Measurements from ENCODE around the gene SUGP2.
A peak's percentile ranks its signal among the peaks of the same experiment; 100 is the strongest.

SUGP2 gene

GRCh38 chr19:19033426-19034203, at the start of gene SUGP2, which contains the start of gene ARMC6:
TSS of gene SUGP2 (minus strand) at chr19:19033517. CDS start at chr19:19031071, 2,446 bp downstream.
TSS of gene ARMC6 (plus strand) at chr19:19033603. CDS start at chr19:19034210, 607 bp downstream.
- peak; percentile 73 for DNase-seq (ENCODE audit: low read depth)

- DNase-seq (ENCODE audit: low read depth) = no peak
Observed at GRCh38 chr19:19081642-19082151, 48.4 kb upstream of the SUGP2 start.

GRCh38 chr19:19079571-19079970, 46.3 kb upstream of the SUGP2 start:
- DNase-seq (ENCODE audit: low read depth) = no peak

GRCh38 chr19:19078801-19079200, 45.5 kb upstream of the SUGP2 start:
- DNase-seq (ENCODE audit: low read depth) = peak; percentile 14

GRCh38 chr19:19077103-19077502, 43.8 kb upstream of the SUGP2 start:
- no peak for DNase-seq (ENCODE audit: low read depth)

GRCh38 chr19:19076476-19076875, 43.2 kb upstream of the SUGP2 start:
- no peak for DNase-seq (ENCODE audit: low read depth)

GRCh38 chr19:19075126-19075525, 41.8 kb upstream of the SUGP2 start:
- no peak for DNase-seq (ENCODE audit: low read depth)

- no peak for DNase-seq (ENCODE audit: low read depth)
Observed at GRCh38 chr19:19074196-19074882, 41.0 kb upstream of the SUGP2 start.

GRCh38 chr19:19071897-19072296, 38.6 kb upstream of the SUGP2 start:
- DNase-seq (ENCODE audit: low read depth) = no peak

- DNase-seq (ENCODE audit: low read depth) = no peak
Observed at GRCh38 chr19:19068659-19069654, 35.6 kb upstream of the SUGP2 start.

GRCh38 chr19:19067276-19068072, 34.2 kb upstream of the SUGP2 start:
- no peak for DNase-seq (ENCODE audit: low read depth)

- DNase-seq (ENCODE audit: low read depth) = no peak
Observed at GRCh38 chr19:19064811-19065745, 31.8 kb upstream of the SUGP2 start.

GRCh38 chr19:19064098-19064722, 30.9 kb upstream of the SUGP2 start:
- DNase-seq (ENCODE audit: low read depth) = no peak

GRCh38 chr19:19063183-19064097, 30.1 kb upstream of the SUGP2 start, which contains the start of gene SLC25A42:
TSS of gene SLC25A42 (plus strand) at chr19:19063994. CDS start at chr19:19096125, 32,131 bp downstream.
- peak; percentile 99 for DNase-seq (ENCODE audit: low read depth)

GRCh38 chr19:19062454-19063182, 29.3 kb upstream of the SUGP2 start:
- DNase-seq (ENCODE audit: low read depth) = peak; percentile 20

GRCh38 chr19:19061506-19061905, 28.2 kb upstream of the SUGP2 start:
- DNase-seq (ENCODE audit: low read depth) = no peak

GRCh38 chr19:19059837-19060611, 26.7 kb upstream of the SUGP2 start:
- no peak for DNase-seq (ENCODE audit: low read depth)

Data from amniotic epithelial cell (primary cell).